ENCODE measurements around the gene COL5A1. TPM values are rescaled to one million over a fixed set of nuclear protein-coding genes. Genes with fewer than 3 reads are reported as not detected.

COL5A1 gene
- total RNA-seq, 1 experiment from 2014 or later: not detected

GRCh38 chr9:134707731-134708671 is 66.4 kb downstream of the COL5A1 start:
- ChIA-PET CTCF (interaction anchor here (0.7 to 1.5 kb wide), 3 partner anchors 10 to 23 kb away, joined by 3 to 5 read pairs (median 4); no protein-coding TSS in a partner anchor), POLR2A (interaction anchor here (0.6 kb wide), 1 partner anchor 544 kb away, joined by 5 read pairs; the partner anchor contains the start of gene RNU6ATAC)
- intact Hi-C loops (cut with micrococcal nuclease): no loop called here
- BruUV-seq (replicated peaks): no TSS peak
- H3K36me3 Mint-ChIP-seq (ENCODE audit: insufficient read depth, unreplicated experiment): no peaks in the 10 kb centered on the region
- DNase-seq (ENCODE audit: unreplicated experiment): no peak
- H3K9me3 Mint-ChIP-seq (ENCODE audit: unreplicated experiment): no peaks in the 10 kb centered on the region
- H3K4me1 Mint-ChIP-seq (ENCODE audit: insufficient read depth, unreplicated experiment): peaks cover 12% of the 10 kb centered on the region
- no peak overlapping the region for H3K27ac Mint-ChIP-seq (ENCODE audit: low read depth, unreplicated experiment)
- peaks cover 32% of the 10 kb centered on the region for H3K27me3 Mint-ChIP-seq (ENCODE audit: insufficient read depth, unreplicated experiment)
- H3K4me3 Mint-ChIP-seq (ENCODE audit: unreplicated experiment): no peak overlapping the region
- TF ChIP-seq, protein P1, sequence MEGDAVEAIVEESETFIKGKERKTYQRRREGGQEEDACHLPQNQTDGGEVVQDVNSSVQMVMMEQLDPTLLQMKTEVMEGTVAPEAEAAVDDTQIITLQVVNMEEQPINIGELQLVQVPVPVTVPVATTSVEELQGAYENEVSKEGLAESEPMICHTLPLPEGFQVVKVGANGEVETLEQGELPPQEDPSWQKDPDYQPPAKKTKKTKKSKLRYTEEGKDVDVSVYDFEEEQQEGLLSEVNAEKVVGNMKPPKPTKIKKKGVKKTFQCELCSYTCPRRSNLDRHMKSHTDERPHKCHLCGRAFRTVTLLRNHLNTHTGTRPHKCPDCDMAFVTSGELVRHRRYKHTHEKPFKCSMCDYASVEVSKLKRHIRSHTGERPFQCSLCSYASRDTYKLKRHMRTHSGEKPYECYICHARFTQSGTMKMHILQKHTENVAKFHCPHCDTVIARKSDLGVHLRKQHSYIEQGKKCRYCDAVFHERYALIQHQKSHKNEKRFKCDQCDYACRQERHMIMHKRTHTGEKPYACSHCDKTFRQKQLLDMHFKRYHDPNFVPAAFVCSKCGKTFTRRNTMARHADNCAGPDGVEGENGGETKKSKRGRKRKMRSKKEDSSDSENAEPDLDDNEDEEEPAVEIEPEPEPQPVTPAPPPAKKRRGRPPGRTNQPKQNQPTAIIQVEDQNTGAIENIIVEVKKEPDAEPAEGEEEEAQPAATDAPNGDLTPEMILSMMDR (IDR thresholded peaks at IDR 0.05; ENCODE audit: unreplicated experiment): no peak

DNA sequence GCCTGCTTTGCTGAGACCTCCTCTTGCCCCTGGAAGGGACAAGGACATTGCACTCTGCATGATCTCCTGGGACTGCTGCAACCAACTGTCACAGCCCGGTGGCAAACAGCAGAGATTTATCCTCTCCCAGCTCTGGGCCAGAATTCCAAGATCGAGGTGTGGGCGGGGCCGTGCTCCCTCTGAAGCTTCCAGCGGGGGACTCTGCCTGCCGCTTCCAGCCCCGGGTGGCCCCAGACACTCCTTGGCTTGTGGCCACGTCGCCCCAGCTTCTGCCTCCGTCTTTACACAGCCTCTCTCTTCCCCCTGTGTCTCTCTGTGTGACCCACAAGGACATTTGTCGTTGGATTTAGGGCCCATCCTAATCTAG is 67.1 kb downstream of the COL5A1 start:
- Mint-ChIP-seq H3K9me3 (ENCODE audit: unreplicated experiment) (no peaks in the 10 kb centered on the region), H3K4me1 (ENCODE audit: insufficient read depth, unreplicated experiment) (peaks cover 11% of the 10 kb centered on the region), H3K4me3 (ENCODE audit: unreplicated experiment) (no peak overlapping the region), H3K27ac (ENCODE audit: low read depth, unreplicated experiment) (no peak overlapping the region), H3K36me3 (ENCODE audit: insufficient read depth, unreplicated experiment) (no peaks in the 10 kb centered on the region), H3K27me3 (ENCODE audit: insufficient read depth, unreplicated experiment) (peaks cover 39% of the 10 kb centered on the region)
- TF ChIP-seq, protein P1 (IDR thresholded peaks at IDR 0.05; ENCODE audit: unreplicated experiment): no peak
- CTCF ChIA-PET: interaction anchor here (0.6 kb wide), 1 partner anchor 69 kb away, joined by 3 read pairs; no protein-coding TSS in a partner anchor
- POLR2A ChIA-PET: no interaction called here
- no TSS peak for BruUV-seq (replicated peaks)
- intact Hi-C loops (cut with micrococcal nuclease): no loop called here
- DNase-seq (ENCODE audit: unreplicated experiment): no peak

DNA sequence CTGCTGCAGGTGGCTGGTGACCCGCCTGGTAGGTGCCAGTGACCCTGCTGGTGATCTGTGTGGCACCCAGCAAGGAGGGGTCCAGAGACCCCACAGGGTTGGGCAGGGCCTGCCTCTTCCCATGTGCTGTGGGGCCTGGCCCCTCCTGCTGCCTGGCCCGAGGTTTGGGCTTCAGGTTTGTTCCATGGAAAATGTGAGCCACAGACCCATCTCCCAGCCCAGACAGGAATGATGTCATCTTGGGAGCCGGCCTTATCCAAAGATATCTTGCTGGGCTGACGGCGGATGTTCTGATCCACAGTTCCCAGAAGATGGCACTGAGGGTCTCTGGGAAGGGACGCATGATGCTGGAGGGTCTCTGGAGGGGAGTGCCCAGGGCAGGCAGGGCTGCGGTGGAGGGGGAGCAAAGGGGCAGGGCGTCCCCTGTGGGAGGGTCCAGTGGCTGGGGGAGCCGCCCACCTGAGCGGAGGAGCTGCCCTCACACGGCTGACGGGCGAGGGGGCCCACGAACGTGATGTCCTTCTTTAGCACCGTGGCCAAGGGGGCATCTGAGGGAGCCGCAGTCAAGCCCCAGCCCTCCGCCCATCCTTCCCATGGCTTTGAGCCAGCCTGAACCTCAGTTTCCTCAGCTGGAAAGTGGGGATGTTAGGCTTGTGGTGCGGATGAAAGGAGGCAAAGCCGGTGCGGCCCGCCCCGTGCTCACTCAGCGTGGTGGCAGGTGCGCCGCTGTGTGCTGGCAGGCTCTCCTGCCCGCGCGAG is 68.1 kb downstream of the COL5A1 start:
- H3K4me3 Mint-ChIP-seq (ENCODE audit: unreplicated experiment): no peak overlapping the region
- CTCF ChIA-PET: no interaction called here
- H3K36me3 Mint-ChIP-seq (ENCODE audit: insufficient read depth, unreplicated experiment): no peaks in the 10 kb centered on the region
- H3K4me1 Mint-ChIP-seq (ENCODE audit: insufficient read depth, unreplicated experiment): peaks cover 11% of the 10 kb centered on the region
- no peak overlapping the region for H3K27ac Mint-ChIP-seq (ENCODE audit: low read depth, unreplicated experiment)
- POLR2A ChIA-PET: no interaction called here
- no TSS peak for BruUV-seq (replicated peaks)
- H3K27me3 Mint-ChIP-seq (ENCODE audit: insufficient read depth, unreplicated experiment): peaks cover 46% of the 10 kb centered on the region
- TF ChIP-seq, protein P1 (IDR thresholded peaks at IDR 0.05; ENCODE audit: unreplicated experiment): no peak
- H3K9me3 Mint-ChIP-seq (ENCODE audit: unreplicated experiment): peaks cover 7% of the 10 kb centered on the region
- intact Hi-C loops (cut with micrococcal nuclease): no loop called here
- DNase-seq (ENCODE audit: unreplicated experiment): no peak

- Mint-ChIP-seq H3K27me3 (ENCODE audit: insufficient read depth, unreplicated experiment) (peaks cover 46% of the 10 kb centered on the region), H3K27ac (ENCODE audit: low read depth, unreplicated experiment) (no peak overlapping the region), H3K9me3 (ENCODE audit: unreplicated experiment) (peaks cover 7% of the 10 kb centered on the region), H3K4me3 (ENCODE audit: unreplicated experiment) (no peak overlapping the region), H3K36me3 (ENCODE audit: insufficient read depth, unreplicated experiment) (no peaks in the 10 kb centered on the region), H3K4me1 (ENCODE audit: insufficient read depth, unreplicated experiment) (peaks cover 11% of the 10 kb centered on the region)
- intact Hi-C loops (cut with micrococcal nuclease): no loop called here
- CTCF ChIA-PET: interaction anchor here (1.0 kb wide), 1 partner anchor 21 kb away, joined by 3 read pairs; no protein-coding TSS in a partner anchor
- DNase-seq (ENCODE audit: unreplicated experiment): no peak
- TF ChIP-seq, protein P1 (IDR thresholded peaks at IDR 0.05; ENCODE audit: unreplicated experiment): no peak
- BruUV-seq (replicated peaks): no TSS peak
- POLR2A ChIA-PET: no interaction called here
Measured at GRCh38 chr9:134710271-134710540, 68.6 kb downstream of the COL5A1 start.

Data from MCF 10A (cell line).